ENCODE data around the gene OTX1. TPM values are rescaled to one million over a fixed set of nuclear protein-coding genes. Genes with fewer than 3 reads are reported as not detected.

OTX1 gene
- total RNA-seq, 2 experiments from 2014 or later = not detected

DNA sequence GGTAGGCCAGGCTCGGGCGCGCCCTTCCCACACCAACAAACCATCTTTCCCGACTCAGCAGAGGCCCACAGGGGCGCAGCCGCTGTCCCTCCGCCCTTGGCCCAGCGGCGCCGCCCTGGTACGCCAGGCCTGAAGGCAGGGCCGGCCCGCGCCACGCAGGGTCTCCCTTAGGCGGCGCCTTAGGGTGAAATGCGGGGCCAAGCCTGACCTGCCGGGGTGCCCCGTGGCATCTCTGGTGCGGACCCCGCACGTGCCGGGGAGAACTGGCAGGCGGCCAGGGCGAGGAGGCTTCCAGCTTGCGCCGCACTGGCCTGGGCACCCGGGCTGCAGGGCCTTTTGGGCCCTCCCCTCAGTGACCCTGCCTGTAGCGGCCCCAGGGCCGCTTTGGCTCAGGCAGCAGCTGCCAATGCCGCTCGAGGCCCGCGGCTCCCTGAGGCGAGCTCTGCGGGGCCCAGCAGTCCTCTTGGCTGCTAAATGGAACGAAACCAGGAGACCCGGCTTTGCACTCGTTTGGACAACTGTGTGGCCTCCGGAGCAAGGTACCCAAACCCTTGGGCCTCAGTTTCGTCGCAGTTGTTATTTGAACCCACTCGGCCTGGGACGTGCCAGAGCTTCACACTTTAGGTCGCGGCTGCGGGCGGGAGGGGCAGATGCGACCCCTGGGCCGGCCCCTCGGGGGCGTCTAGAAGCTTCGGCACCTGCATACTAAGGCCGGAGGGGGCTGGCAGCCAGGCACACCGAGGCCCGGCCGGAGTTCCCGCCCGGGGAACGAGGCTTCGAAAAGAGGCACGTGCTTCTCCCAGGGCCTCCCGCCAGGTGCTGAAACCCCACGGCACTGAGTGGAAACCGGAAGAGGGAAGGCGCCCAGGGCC is 8.5 kb downstream of the OTX1 start:
- POLR2A ChIA-PET = interaction anchor here (1.2 kb wide), 1 partner anchor 10 kb away, joined by 7 read pairs; no protein-coding TSS in a partner anchor
- Mint-ChIP-seq H3K4me3 (no peak overlapping the region), H3K9me3 (peaks cover 1% of the 10 kb centered on the region), H3K4me1 (ENCODE audit: low read depth) (peaks cover 40% of the 10 kb centered on the region), H3K27ac (no peak overlapping the region), H3K36me3 (ENCODE audit: low read depth) (no peaks in the 10 kb centered on the region), H3K27me3 (peaks cover 71% of the 10 kb centered on the region)
- intact Hi-C loops (cut with micrococcal nuclease) = no loop called here
- CTCF ChIA-PET = no interaction called here
- TF ChIP-seq, protein P1, sequence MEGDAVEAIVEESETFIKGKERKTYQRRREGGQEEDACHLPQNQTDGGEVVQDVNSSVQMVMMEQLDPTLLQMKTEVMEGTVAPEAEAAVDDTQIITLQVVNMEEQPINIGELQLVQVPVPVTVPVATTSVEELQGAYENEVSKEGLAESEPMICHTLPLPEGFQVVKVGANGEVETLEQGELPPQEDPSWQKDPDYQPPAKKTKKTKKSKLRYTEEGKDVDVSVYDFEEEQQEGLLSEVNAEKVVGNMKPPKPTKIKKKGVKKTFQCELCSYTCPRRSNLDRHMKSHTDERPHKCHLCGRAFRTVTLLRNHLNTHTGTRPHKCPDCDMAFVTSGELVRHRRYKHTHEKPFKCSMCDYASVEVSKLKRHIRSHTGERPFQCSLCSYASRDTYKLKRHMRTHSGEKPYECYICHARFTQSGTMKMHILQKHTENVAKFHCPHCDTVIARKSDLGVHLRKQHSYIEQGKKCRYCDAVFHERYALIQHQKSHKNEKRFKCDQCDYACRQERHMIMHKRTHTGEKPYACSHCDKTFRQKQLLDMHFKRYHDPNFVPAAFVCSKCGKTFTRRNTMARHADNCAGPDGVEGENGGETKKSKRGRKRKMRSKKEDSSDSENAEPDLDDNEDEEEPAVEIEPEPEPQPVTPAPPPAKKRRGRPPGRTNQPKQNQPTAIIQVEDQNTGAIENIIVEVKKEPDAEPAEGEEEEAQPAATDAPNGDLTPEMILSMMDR (IDR thresholded peaks at IDR 0.05) = no peak
- ATAC-seq (no peak), DNase-seq (peak; percentile 5)

DNA sequence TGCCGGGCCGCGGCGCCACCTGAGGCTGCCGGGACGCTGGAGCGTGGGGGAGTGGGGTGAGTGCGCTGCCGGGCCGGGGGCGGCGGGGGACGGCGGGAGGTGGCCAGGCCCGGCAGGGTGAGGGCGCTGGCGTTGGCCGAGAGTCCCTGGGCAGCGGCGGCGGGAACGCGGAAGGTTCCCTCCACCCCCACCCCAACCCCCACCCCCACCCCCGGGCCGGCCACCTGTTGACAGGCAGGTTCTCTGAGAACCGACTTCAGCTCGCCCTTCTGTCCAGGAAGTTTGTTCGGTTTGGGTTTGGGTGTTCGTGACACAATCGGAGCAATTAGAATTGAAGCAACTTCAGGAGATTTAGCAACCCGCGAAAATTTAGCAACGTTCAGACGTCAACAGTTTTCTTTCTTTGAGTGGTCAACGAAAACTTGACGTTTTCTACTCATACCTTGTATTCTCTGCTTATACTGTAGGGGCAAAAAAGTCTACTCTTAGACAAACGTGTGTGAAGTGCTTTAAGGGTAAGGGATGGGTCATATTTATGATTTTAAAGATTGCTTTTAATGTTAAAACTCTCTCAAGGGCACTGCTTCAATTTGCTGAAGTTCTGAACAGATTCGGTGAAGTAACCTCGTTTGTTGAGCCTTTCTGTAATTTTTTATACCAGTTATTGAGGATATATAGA is 9.3 kb downstream of the OTX1 start:
- intact Hi-C loops (cut with micrococcal nuclease) = no loop called here
- no peaks in the 10 kb centered on the region for H3K36me3 Mint-ChIP-seq (ENCODE audit: low read depth)
- H3K4me1 Mint-ChIP-seq (ENCODE audit: low read depth) = peaks cover 33% of the 10 kb centered on the region
- peaks cover 1% of the 10 kb centered on the region for H3K9me3 Mint-ChIP-seq
- TF ChIP-seq, protein P1 (IDR thresholded peaks at IDR 0.05) = no peak
- no peak overlapping the region for H3K4me3 Mint-ChIP-seq
- ChIA-PET CTCF (interaction anchor here (1.2 kb wide), 1 partner anchor 13 kb away, joined by 3 read pairs; no protein-coding TSS in a partner anchor), POLR2A (no interaction called here)
- H3K27ac Mint-ChIP-seq = no peak overlapping the region
- H3K27me3 Mint-ChIP-seq = peaks cover 68% of the 10 kb centered on the region
- DNase-seq = no peak
- ATAC-seq = no peak

DNA sequence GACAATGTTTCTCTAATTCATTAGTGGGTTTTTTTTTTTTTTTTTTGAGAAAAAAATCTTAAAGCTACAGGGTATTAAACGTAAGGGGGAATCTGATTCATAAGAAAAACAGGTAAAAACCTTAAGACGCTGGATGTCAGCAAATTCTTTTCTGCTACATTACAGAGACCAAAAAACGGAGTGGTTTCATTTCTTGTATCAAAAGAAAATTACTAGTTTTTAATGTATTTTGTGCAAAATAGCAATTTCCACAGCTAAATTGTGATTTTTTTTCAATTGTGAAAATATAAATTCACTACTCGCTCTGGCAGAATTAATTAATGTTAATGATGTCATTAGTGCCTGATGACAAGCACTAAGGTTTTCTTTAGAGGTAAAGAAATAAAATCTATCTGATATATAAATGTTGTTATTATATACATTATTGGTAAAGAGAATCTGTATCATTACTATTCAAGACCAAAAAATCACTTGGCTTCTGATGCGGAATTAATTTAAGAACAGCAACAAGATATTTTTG is 9.9 kb downstream of the OTX1 start:
- POLR2A ChIA-PET = no interaction called here
- intact Hi-C loops (cut with micrococcal nuclease) = no loop called here
- Mint-ChIP-seq H3K9me3 (peaks cover 1% of the 10 kb centered on the region), H3K36me3 (ENCODE audit: low read depth) (no peaks in the 10 kb centered on the region), H3K27ac (no peak overlapping the region), H3K4me1 (ENCODE audit: low read depth) (peaks cover 31% of the 10 kb centered on the region), H3K27me3 (peaks cover 62% of the 10 kb centered on the region), H3K4me3 (no peak overlapping the region)
- no peak for DNase-seq
- TF ChIP-seq, protein P1 (IDR thresholded peaks at IDR 0.05) = no peak
- CTCF ChIA-PET = interaction anchor here (1.2 kb wide), 1 partner anchor 13 kb away, joined by 3 read pairs; no protein-coding TSS in a partner anchor
- no peak for ATAC-seq

DNA sequence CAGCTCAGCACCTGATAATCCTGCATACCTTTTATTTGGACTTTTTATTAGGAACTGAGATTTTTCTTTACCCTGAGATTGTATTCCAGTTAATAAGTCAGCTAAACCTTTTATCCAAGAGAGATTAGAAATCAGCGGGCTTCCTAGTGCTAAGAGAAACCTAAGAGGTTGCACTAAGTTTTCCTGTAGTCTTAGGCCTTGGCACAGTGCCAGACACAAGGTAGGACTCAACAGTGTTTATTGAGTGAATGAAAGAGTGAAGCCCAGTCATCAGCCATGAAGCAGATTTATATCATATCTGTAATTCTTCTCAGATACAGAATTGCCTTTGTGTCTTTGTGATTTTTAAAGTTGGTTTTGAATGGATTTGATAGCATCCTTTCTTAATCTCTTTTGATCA is 13.6 kb downstream of the OTX1 start:
- no peak for DNase-seq
- intact Hi-C loops (cut with micrococcal nuclease) = no loop called here
- Mint-ChIP-seq H3K27ac (no peak overlapping the region), H3K4me3 (no peak overlapping the region), H3K9me3 (peaks cover 1% of the 10 kb centered on the region), H3K27me3 (peaks cover 42% of the 10 kb centered on the region), H3K4me1 (ENCODE audit: low read depth) (peaks cover 3% of the 10 kb centered on the region), H3K36me3 (ENCODE audit: low read depth) (no peaks in the 10 kb centered on the region)
- CTCF ChIA-PET = no interaction called here
- ATAC-seq = no peak
- TF ChIP-seq, protein P1 (IDR thresholded peaks at IDR 0.05) = no peak
- POLR2A ChIA-PET = no interaction called here

DNA sequence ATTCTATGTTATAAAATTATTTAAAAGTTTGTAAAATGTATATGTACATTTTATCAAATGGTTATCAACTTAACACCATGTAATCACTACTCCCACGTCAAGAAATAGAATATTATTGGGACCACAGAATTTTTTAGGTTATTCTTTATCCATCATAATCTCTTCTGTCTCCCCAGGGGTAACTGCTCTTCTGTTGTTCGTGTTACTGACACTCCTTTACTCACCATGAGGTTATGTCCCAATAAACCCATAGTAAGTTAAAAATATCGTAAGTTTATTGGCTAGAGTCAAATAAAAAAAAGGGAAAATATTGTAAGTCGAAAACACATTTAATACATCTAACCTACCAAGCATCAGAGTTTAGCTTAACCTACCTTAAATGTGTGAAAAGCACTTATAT is 14.0 kb downstream of the OTX1 start:
- POLR2A ChIA-PET = no interaction called here
- peaks cover 40% of the 10 kb centered on the region for H3K27me3 Mint-ChIP-seq
- no peak overlapping the region for H3K4me3 Mint-ChIP-seq
- peaks cover 1% of the 10 kb centered on the region for H3K9me3 Mint-ChIP-seq
- ATAC-seq (no peak), DNase-seq (no peak)
- intact Hi-C loops (cut with micrococcal nuclease) = no loop called here
- peaks cover 3% of the 10 kb centered on the region for H3K4me1 Mint-ChIP-seq (ENCODE audit: low read depth)
- no peaks in the 10 kb centered on the region for H3K36me3 Mint-ChIP-seq (ENCODE audit: low read depth)
- TF ChIP-seq, protein P1 (IDR thresholded peaks at IDR 0.05) = no peak
- CTCF ChIA-PET = no interaction called here
- H3K27ac Mint-ChIP-seq = no peak overlapping the region

All from activated CD8-positive, alpha-beta T cell treated with anti-CD3 and anti-CD28 coated beads for 36 hours (primary cell).